Renal cortical epithelial cell (primary cell): ENCODE measurements around the gene PRMT5. TPM values are rescaled to one million over a fixed set of nuclear protein-coding genes. Genes with fewer than 3 reads are reported as not detected.
"Not testable (repeated sequence)": the region's sequence is repeated elsewhere in the genome, so short reads cannot be mapped to it uniquely, and the experiment has no call there.

Experiments
- DNase-seq: peaks from one replicate; pipeline ENCODE4 v3.0.0-alpha.2; 2011; ENCODE audit warnings: low read depth
- total RNA-seq: library from RNA; depleted of rRNA; stranded (reverse); fragments of >200 nt; gene quantifications from 2 replicates; pipeline ENCODE4 v1.2.3, GENCODE V29; 2014

PRMT5 gene
- total RNA-seq, 1 donor from 2014 or later: 74.3 TPM

DNA sequence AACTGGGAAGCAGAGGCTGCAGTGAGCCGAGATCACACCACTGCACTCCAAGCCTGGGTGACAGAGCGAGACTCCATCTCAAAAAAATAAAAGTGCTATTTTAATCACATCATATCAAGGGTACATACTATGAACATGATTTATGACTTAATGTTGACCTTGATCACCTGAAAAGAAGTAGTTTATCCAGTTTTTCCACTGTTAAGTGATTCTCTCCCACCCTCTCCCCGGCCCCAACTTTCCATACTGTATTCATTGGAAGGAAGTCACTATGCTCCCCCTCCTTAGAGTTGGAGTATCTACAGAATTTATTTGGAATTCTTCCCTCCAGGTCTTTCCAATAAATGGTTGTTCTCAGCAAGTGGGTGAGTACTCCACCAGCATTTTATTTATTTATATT is 3.0 kb upstream of the PRMT5 start:
- no peak for DNase-seq

DNA sequence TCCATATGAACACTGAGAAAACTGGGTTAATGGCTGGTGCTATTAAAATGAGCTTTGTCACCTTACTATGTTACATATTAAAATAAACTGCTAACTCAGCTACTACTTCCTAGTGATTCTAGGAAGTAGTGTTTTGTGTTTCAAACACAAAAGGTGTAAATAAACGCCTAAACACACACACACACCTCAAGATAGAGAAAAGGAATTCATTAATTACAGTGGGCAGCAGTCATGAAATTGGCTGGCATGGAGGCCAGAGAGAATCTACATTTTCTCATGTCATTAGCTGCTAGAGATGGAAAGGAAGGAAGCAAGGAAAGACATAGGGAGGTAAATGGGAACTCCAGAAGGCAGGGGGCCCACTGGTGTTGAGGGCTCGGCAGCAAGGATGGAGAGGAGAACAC is 787 bp upstream of the PRMT5 start:
- DNase-seq: peak; percentile 74

DNA sequence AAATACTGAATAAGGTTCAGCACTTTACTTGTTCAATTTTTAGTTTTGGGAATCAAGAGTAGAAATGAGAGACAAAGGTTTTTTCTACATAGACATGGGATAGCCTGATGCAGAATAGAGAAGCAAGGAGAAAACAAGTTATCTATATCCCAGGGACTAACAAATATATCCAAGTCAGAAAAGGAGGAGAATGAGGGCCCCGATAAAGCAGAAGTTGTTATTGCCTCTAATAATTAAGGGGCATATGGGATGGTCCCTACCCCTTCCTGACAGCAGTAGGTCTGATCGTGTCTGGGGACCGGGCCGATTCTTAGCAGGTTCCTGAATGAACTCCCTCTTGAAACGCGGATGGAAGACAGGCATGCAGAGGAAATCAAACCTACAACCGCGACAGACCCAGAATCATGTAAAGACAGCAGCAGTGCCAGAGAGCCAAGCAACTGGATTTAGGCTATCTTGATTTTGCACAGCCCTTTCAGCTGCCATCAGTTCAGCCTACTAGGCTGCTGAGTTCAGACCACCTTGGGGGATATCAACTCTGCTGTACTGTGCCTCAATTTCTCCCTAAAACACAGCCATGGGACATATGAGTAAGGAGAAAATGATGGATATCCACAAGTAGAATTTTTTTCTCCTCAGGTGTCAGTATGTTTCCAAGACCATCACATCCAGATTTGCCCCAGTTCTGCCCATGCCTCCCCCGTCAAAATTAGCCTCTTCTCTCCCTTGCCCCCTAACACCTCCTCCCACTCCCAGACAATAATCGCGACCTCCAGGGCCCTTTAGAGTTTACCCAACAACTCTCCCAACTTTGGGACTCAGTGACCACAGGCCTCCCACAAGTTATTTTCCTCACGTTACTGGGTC is 706 bp downstream of the PRMT5 start:
- no peak for DNase-seq

DNA sequence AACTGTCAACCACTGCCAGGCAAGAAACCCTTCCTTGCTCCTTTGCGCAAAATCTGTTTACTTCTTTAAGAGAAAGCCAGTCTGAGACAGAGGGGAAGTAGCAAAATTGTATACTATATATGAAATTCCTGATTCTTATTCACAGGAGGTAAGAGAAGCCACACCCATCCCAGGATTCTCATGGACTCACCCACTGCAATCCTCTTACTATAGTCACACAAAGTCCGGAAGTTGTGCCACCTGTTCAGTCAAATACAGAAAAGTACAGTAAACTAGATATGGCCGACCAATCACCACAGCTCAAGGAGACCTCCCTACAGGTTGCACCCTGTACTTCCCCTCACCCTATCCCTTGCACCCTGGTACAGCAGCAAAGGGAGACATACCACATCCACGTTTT is 2.9 kb downstream of the PRMT5 start:
- peak; percentile 25 for DNase-seq

DNA sequence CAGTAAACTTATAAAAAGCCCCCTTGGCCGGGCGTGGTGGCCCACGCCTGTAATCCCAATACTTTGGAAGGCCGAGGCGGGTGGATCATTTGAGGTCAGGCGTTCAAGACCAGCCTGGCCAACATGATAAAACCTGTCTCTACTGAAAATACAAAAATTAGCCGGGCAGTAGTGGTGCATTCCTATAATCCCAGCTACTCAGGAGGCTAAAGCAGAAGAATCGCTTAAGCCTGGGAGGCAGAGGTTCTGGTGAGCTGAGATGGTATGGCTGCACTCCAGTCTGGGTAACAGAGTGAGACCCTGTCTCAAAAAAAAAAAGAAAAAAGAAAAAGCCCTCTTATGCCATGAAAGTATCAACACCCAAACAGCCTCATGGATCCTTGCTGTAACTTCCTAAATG is 3.7 kb downstream of the PRMT5 start:
- DNase-seq: no peak

DNA sequence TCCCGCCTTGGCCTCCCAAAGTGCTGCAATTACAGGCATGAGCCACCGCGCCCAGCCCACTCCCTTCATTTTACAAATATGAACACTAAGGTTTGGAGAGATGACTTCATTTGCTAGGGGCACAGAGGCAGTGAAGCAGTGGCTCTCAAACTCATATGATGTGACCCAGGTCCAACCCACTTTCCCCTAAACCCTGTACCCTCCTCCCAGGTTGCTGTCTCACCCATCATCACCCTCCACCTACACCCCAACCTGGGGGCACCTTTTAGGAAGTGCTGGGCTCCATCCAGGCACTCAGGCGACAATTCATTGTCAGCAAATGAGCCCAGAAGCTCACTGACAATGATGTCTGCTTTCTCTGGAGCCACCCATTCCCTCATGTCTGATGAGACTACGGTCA is 5.4 kb downstream of the PRMT5 start:
- DNase-seq: no peak

DNA sequence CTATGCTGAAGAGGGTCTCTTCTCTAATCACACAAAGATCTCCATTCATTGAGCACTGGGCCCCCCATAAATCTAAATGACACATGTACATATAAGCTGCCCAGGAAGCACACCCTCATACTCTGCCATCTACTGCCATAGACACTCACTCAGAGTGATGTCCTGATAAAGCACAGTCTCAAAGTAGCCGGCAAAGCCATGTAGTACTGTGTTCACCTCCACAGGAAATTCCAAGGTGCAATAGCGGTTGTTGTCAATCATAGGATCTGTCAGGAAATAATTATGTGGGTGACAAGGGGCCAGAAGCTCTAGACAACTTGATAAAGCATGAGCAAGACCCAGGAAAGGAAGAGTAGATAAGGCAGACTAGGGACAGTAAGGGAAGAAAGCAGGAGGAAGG is 6.9 kb downstream of the PRMT5 start:
- DNase-seq: no peak

DNA sequence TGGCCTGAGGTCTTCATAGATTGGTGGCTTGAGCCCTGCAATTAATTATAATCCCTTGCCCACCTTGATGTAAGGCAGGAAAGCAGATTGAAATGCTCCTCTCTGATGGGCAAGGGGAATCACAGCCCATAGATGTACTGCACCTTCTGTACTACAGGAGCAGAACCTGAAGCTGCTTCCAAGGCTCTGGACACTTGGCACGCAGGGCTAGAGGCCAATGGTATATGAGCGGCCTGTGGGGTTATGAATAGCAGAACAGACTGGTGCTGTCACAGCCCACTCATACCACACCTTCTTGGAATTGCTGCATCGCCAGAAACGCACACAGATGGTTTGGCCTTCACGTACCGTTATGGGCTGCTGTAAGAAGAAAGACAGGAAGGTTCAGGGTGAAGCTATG is 8.5 kb downstream of the PRMT5 start:
- no peak for DNase-seq

DNA sequence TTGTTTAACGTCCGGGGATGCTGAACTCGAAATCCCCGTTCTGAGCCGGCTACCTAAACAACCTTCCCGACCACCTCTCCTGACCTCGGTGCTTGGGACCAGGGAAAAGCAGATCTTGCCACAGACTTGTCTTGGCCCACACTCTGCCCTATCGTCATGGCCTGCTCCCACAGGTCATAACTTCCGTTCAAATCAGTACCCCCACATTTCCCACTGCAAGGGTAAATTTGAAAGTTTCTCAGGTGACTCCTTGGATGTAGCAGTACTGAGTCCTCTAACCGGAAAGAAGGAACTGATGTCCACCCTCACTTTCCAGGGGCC is 9.6 kb downstream of the PRMT5 start:
- DNase-seq: no peak

DNA sequence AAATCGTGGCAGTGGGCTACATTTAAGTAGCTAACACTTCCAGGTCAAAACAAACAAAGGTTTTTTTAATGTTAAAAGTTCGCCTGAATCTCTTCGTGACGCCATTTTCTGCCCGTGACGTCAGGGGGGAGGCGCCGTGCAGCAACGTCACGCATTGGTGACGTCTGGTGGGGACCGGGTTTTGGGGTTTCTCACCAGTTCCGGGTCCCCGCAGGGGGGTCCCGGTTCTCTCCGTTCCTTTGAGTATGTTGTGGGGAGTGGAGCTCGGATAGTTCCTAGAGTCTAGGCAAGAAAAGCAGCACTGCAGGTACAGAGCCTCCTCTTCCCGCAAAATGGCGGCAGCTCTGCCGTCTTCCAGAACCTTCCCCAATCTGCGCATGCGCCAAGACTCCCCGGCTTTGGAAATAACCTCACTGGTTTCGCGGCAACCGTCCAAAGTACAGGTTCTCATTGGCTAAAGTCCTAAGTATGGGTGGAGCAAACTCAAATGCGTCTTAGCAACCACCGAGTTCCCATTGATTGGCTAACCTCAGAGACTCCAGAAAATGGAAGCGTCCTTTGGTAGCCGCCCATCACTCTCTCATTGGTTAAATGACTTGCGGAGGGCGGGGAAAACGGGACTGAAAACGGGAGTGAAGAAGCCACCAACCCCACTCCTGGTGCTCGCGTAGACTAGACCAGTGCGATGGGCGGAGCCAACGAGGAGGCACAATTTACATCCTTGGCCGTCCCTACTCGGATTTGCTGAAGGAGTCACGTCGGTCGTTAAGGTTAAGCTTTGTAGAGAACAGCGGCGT is 10.2 kb downstream of the PRMT5 start, which contains the start of gene RBM23:
RBM23 (minus strand) TSS at position 346 of the 797 bp plus-strand sequence.
- DNase-seq: peak; percentile 100

DNA sequence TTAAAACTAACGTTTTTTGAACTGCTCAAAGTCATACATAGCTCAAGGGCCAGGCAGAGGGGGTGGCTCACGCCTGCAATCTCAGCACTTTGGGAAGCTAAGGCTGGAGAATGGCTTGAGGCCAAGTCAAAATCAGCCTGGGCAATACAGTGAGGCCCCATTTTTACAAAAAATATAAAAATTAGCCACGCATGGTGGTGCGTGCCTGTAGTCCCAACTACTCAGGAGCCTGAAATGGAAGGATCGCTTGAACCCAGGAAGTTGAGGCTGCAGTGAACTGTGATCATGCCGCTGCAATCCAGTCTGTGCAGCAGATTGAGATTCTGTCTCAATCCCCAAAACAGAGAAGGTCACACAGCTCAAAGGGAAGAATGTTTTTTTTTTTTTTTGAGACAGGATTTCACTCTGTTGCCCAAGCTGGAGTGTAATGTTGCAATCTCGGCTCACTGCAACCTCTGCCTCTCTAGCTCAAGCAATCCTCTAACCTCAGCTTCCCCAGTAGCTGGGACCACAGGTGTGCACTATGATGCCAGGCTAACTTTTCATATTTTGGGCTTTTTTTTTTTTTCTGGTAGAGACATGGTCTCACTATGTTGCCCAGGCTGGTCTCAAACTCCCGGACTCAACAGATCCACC is 13.2 kb downstream of the PRMT5 start:
- DNase-seq: peak; percentile 34

DNA sequence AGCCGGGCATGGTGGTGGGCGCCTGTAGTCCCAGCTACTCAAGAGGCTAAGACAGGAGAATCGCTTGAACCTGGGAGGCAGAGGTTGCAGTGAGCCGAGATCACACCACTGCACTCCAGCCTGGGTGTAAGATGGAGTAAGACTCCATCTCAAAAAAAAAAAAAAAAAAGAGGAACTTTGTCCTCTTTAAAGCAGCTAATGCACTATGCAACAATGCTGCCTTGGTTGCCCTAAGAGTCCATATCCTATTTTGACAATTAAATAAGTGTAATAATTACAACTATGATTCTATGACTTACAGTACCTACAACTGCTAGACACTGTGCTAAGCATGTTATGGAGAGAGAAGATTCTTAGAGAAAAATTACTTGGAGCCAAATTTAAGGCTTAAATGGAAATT is 14.3 kb downstream of the PRMT5 start:
- not testable (repeated sequence) for DNase-seq

DNA sequence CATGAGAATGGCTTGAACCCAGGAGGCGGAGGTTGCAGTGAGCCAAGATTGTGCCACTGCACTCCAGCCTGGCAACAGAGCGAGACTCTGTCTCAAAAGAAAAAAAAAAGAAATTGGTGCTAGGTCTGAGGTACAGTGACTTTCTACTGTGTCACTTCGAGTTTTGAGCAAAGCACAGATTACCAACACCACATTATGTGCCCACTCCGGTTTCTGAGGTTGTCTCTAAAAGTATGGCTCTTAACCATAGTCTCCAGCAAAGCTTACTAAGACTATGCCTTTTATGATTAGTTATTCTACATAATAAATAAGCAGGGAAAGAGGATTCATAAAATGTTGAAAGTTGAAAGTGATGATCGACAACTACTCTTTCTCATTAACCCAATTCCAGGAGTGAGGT is 18.3 kb downstream of the PRMT5 start:
- DNase-seq: no peak

DNA sequence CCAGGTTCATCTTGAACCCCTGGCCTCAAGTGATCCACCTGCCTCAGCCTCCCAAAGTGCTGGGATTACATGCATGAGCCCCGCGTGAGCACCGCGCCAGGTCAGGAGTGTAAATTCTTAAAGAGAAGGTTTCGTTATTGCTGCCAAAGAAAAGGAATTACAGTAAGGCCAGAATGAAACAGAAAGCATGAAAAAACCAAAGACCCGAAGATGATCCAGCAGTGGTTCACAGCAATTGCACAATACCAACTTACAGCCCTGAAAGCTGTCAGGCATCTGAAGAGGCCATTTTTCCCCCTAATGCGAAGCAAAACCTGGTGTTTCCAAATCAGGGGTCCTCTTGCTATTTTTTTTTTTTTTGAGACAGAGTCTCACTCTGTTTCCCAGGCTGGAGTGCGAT is 20.6 kb downstream of the PRMT5 start:
- DNase-seq: no peak

DNA sequence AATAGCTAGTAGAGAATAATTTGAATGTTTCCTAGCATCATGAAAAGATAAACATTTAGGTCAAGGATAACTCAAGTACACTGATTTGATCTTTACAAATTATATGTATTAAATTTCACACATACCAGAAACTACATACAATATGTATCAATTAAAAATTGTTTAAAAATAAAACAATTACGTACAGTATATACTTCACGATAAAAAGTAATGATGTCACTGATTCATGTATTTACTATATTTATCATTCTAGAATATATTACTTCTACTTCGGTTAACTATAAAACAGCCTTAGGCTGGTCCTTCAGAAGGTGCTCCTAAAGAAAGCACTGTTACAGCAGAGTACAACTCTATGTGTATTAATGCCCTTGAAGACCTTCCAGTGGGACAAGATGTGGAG is 21.7 kb downstream of the PRMT5 start:
- DNase-seq: no peak

DNA sequence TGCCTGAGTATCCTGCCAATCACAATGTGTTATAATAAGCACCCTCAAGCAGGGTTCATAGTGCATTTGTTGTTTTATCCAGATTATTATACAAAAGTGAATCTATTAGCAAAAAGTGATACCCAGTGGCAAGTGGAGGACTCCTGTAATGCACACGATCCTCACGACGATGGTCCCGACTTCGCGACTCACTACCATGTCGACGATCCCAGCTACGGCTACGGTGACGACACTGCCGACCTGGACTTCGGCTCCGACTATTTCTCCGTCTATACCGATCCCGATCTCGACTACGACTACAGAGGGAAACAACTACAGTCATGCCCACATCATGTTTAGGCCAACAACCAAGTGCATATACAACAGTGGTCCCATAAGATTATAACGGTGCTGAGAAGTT is 23.1 kb downstream of the PRMT5 start:
- no peak for DNase-seq

DNA sequence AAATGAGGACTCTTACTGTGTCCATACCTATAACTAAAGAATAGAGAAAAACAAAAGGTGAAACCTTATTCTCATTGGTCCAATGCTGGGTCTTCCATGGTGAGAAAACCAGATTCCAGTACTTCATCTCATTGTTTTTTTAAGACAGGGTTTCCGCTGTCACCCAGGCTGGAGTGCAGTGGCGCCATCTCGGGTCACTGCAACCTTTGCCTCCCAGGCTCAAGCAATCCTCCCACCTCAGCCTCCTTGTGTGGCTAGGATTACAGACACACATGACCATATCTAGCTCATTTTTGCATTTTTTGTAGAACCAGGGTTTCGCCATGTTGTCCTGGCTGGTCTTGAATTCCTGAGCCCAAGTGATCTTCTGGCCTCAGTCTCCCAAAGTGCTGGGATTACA is 23.5 kb downstream of the PRMT5 start:
- DNase-seq: no peak

DNA sequence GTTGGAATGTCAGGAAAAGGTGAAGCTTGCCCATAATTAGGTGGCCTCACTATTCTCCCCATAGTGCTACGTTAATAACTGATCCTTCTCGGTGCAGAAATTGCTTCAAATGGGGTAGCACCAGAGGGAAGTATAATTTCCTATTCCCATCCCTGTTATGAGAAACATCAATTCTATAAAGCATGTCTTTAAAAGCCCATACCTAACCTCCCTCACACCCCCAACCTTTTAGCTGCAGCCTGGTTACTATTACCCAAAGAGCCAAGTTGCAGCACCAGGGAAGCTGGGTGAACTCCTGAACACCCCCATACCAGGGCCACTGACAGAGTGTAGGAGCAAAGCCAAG is 25.5 kb downstream of the PRMT5 start:
- no peak for DNase-seq

DNA sequence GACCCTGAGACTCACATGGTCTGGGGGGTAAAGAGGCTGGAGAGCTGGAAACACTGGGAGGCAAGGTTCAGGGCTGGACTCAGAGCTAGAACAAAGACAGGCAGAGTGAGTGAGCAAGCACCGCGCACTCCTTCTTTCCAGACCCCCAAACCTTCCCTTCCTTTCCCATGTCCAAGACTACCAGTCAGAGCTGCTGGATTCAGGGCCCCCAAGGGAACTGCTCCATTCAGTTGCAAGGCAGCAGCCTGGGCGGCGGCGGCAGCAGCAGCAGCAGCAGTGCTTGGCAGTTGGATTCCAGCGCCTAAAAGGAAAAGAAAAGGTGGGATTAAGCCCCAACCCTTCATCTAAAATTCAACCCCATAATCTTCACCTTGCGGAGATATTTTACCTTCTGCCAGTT is 27.4 kb downstream of the PRMT5 start:
- no peak for DNase-seq

DNA sequence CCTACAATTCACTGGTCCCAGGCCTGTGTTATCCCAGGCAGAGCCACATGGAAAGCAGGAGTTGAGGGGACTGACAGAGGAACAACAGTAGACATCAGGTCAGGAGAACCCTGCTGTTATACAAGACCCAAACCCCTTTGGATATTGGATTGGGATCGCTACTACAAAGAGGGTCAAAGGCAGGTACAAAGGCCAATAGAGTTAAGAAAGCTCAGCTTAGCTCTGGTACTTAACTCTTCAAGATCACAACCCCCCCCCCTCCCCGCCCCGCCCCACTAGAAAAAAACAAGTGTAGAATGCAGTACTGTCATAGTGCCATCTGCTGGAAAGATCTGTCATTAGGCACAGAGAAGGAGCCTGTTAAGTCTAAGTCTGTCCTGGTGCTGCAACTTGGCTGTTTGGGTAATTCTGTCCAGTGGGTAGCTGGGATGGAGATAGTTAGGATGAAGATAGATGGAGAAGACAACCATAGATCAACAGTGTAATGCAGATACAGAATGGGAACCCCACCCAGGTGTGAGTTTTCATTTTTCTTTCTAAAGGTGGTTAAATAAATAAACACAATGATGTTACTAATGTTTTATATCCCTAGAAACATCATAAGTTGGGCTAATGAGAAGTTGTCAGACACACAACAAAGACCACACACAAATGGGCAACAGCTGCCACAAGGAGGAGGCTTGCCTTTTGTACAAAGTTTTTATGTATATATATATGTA is 28.9 kb downstream of the PRMT5 start:
- DNase-seq: peak; percentile 77

DNA sequence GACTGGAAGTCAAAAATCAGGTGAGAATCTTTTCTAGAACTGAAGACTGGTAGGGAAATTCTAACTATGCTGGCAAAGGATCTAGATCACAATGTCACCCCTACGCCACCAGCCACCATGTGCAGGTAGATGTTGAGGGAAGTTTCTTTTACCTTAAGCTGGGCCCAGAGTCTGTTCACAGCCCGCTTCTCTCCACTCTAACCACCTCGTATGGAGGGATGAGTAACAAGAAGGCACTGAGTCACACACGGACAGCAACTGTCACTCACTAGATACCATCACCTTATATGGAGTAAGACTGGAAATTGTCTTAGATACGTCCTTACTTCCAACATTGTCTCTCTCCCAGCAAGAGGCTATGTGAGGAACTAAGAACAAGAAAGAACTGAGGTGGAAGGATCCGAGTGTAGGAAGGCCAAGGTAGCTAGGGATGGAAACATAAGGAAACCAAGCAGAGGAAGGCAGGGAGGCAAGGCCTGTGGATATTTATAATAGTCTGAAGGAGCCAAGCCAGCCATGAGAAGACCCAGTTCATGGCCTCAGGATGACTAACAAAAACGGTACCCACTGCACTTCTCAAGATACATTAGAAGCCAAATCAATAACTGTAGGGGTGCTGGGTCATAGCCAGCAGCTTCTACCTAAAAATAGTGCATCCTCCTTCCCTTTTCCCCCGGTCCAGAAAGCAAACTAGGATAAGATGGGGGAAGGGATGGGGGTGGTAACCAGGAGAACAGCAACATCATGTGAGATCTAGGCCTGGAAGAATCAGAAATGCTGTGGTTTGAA is 30.7 kb downstream of the PRMT5 start:
- peak; percentile 85 for DNase-seq
